Esophagus muscularis mucosa (tissue), 4 donors: ENCODE results near the gene BTBD16. TPM values are rescaled to one million over a fixed set of nuclear protein-coding genes. Genes with fewer than 3 reads are reported as not detected.

Experiments
- DNase-seq: peaks from one replicate; pipeline ENCODE4 v3.0.0-alpha.2; 2017; ENCODE audit errors: extremely low spot score
- H3K27ac ChIP-seq, 4 donors: fragments of 200-600 bp; sonication (generic); replicated peaks in 1 of 4; 1 replicate in 3 of 4; 2 replicates in 1 of 4; pipeline ENCODE4 v1.5.1; 2016 to 2019; ENCODE audit warnings: mild to moderate bottlenecking in 1 of 4
- H3K27me3 ChIP-seq, 4 donors: fragments of 200-600 bp; sonication (generic); one replicate each; pipeline versions ENCODE4 v1.5.1 to v1.6.0; 2016 to 2019
- H3K36me3 ChIP-seq, 4 donors: fragments of 200-600 bp; sonication (generic); one replicate each; pipeline ENCODE4 v1.5.1; 2016 to 2019
- H3K4me1 ChIP-seq, 4 donors: fragments of 200-600 bp; sonication (generic); one replicate each; pipeline ENCODE4 v1.5.1; 2016 to 2019
- H3K4me3 ChIP-seq, 4 donors: fragments of 200-600 bp; sonication (generic); 1 replicate in 2 of 4; 2 replicates in 2 of 4; pipeline ENCODE4 v1.5.1; 2016 to 2019; ENCODE audit warnings: mild to moderate bottlenecking in 4 of 4, moderate library complexity in 1 of 4
- H3K9me3 ChIP-seq, 4 donors: fragments of 200-600 bp; sonication (generic); 1 replicate in 3 of 4; 2 replicates in 1 of 4; pipeline ENCODE4 v1.5.1; 2016 to 2019
- CTCF ChIP-seq, 3 experiments: fragments of 200-600 bp in 2 of 3; fragments of 450-650 bp in 1 of 3; sonication (generic) in 2 of 3; IDR thresholded peaks; one replicate each; pipeline ENCODE4 v1.5.1; 2017 to 2019; ENCODE audit warnings: antibody characterized with exemption in 3 of 3, mild to moderate bottlenecking in 2 of 3, moderate library complexity in 1 of 3
- EP300 ChIP-seq: sonication (generic); formaldehyde crosslinking; IDR thresholded peaks from one replicate; pipeline ENCODE4 v1.6.1; 2017; ENCODE audit warnings: antibody characterized with exemption
- POLR2A ChIP-seq: fragments of 450-650 bp; IDR thresholded peaks from one replicate; pipeline ENCODE4 v1.6.1; 2017; ENCODE audit warnings: antibody characterized with exemption, moderate library complexity, mild to moderate bottlenecking, low read depth
- POLR2AphosphoS5 ChIP-seq, 2 donors: sonication (generic); formaldehyde crosslinking; IDR thresholded peaks; one replicate each; pipeline ENCODE4 v1.6.1; 2017; ENCODE audit warnings: antibody characterized with exemption in 2 of 2
- WGBS: methylation state at CpG from one replicate; pipeline ENCODE4 v1.1.5; 2018; 5-methylcytosine and 5-hydroxymethylcytosine counted together
- intact Hi-C: fragments of 100-400 bp; cut with DNase I; formaldehyde crosslinking; loops from one replicate; pipeline ENCODE4 v1.15.1; 2023
- total RNA-seq, 4 donors: library from RNA; depleted of rRNA; stranded (reverse); fragments of >200 nt; gene quantifications; one replicate each; pipeline versions ENCODE4 v1.1.0 to v1.2.1, GENCODE V29; 2016

The BTBD16 gene
- total RNA-seq, 4 donors from 2014 or later: 0.29 TPM; not detected in 3

DNA sequence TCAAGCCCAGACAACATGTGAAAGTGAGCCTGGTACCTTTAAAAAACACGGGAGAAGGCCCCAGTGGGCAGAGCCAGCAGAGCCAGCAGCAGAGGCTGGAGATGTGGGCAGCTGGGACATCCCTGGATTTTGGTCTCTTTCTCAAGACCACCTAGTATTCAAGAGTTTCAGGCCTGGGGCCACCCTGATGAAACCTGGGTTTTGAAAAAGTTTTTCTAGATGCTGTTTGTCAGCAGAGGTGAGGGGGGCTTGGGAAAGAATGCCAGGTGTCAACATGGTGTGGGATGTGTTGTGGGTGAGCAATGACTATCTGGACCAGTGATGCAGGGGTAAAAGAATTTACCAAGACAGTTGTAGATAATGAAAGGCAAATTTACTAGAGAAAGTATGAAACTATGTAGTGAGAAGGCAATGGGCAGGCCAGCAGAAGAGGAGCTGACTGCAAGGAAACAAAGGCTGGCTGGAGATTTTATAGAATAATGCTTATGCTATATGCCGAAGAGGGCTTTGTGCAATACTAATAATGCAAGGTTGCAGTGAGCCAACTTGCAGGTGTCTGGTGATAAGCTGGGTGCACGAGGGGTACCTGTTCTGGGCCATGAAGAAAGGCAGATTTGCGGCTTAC is 75.3 kb downstream of the BTBD16 start:
- no peak overlapping the region for H3K4me3 ChIP-seq
- no peaks in the 10 kb centered on the region for H3K36me3 ChIP-seq
- TF ChIP-seq POLR2A: no peak
- TF ChIP-seq CTCF (IDR thresholded peaks at IDR 0.05): no peak
- no peak for TF ChIP-seq EP300
- TF ChIP-seq POLR2AphosphoS5 (IDR thresholded peaks at IDR 0.05): no peak
- DNase-seq: no peak
- intact Hi-C loops: no loop called here
- no peaks in the 10 kb centered on the region for H3K9me3 ChIP-seq
- no peaks in the 10 kb centered on the region for H3K27me3 ChIP-seq
- 90% methylated on average over 4 of the region's 4 CpGs for WGBS
- H3K27ac ChIP-seq: no peak overlapping the region
- peaks cover 15 to 30% (median 24%) of the 10 kb centered on the region in 4 donors for H3K4me1 ChIP-seq

GRCh38 chr10:122347170-122347841 is 76.2 kb downstream of the BTBD16 start:
- Histone ChIP-seq H3K27me3 (no peaks in the 10 kb centered on the region), H3K4me1 (peaks cover 6 to 22% (median 16%) of the 10 kb centered on the region in 4 donors), H3K4me3 (no peak overlapping the region), H3K27ac (no peak overlapping the region), H3K9me3 (no peaks in the 10 kb centered on the region), H3K36me3 (no peaks in the 10 kb centered on the region)
- 89% methylated on average over 4 of the region's 8 CpGs for WGBS
- no peak for DNase-seq
- intact Hi-C loops: no loop called here
- TF ChIP-seq POLR2A (no peak), EP300 (no peak), POLR2AphosphoS5 (IDR thresholded peaks at IDR 0.05) (no peak), CTCF (IDR thresholded peaks at IDR 0.05) (no peak)

GRCh38 chr10:122348512-122348911 is 77.4 kb downstream of the BTBD16 start:
- H3K4me3 ChIP-seq: no peak overlapping the region
- DNase-seq: no peak
- peaks cover 0 to 10% (median 5%) of the 10 kb centered on the region in 4 donors for H3K4me1 ChIP-seq
- no peaks in the 10 kb centered on the region for H3K36me3 ChIP-seq
- intact Hi-C loops: no loop called here
- H3K9me3 ChIP-seq: no peaks in the 10 kb centered on the region
- H3K27ac ChIP-seq: no peak overlapping the region
- TF ChIP-seq CTCF (IDR thresholded peaks at IDR 0.05) (no peak), POLR2AphosphoS5 (IDR thresholded peaks at IDR 0.05) (no peak), EP300 (no peak), POLR2A (no peak)
- WGBS: 88% methylated on average over 4 of the region's 4 CpGs
- no peaks in the 10 kb centered on the region for H3K27me3 ChIP-seq

GRCh38 chr10:122348935-122349361 is 77.9 kb downstream of the BTBD16 start:
- Histone ChIP-seq H3K4me1 (peaks cover 0 to 10% (median 5%) of the 10 kb centered on the region in 4 donors), H3K27ac (no peak overlapping the region), H3K4me3 (no peak overlapping the region), H3K27me3 (no peaks in the 10 kb centered on the region), H3K36me3 (no peaks in the 10 kb centered on the region), H3K9me3 (no peaks in the 10 kb centered on the region)
- intact Hi-C loops: no loop called here
- no peak for DNase-seq
- 89% methylated on average over 7 of the region's 7 CpGs for WGBS
- TF ChIP-seq CTCF (IDR thresholded peaks at IDR 0.05) (no peak), POLR2A (no peak), EP300 (no peak), POLR2AphosphoS5 (IDR thresholded peaks at IDR 0.05) (no peak)
